GM12875 (cell line): ENCODE results near the gene GLT6D1.
"Not testable (repeated sequence)": the region's sequence is repeated elsewhere in the genome, so short reads cannot be mapped to it uniquely, and the experiment has no call there.

ENCODE experiments used
- H3K4me3 ChIP-seq: one replicate; pipeline ENCODE4 v1.5.1; 2011; ENCODE audit warnings: low read depth, low read length, control low read depth
- TF ChIP-seq, protein P1 (sequence below): IDR thresholded peaks from 2 replicates; pipeline ENCODE4 v1.5.1; 2011; ENCODE audit warnings: low read depth, mild to moderate bottlenecking, control low read depth, inconsistent platforms, low read length, moderate library complexity, borderline replicate concordance; ENCODE audit not compliant: insufficient read depth

GLT6D1 gene

DNA sequence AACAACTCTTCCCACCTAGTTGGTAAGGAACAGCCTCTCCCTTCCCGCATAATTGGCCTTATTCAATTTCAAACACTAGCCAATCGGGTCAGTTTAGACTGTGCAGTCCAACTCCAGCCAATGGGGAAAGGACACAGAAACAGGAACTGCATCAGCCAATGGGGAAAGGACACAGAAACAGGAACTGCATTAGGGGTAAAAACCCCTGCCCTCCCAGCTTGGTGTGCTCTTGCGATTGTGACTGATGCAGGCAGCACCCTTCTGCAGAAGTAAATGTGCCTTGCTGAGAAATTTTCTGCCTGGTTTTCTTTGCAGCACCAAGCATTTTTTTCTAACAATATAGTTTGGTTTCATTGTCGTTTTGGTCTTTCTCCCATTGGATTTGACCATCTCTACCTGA lies 8.5 kb upstream of the GLT6D1 start:
- no peak overlapping the region for H3K4me3 ChIP-seq
- TF ChIP-seq, protein P1, sequence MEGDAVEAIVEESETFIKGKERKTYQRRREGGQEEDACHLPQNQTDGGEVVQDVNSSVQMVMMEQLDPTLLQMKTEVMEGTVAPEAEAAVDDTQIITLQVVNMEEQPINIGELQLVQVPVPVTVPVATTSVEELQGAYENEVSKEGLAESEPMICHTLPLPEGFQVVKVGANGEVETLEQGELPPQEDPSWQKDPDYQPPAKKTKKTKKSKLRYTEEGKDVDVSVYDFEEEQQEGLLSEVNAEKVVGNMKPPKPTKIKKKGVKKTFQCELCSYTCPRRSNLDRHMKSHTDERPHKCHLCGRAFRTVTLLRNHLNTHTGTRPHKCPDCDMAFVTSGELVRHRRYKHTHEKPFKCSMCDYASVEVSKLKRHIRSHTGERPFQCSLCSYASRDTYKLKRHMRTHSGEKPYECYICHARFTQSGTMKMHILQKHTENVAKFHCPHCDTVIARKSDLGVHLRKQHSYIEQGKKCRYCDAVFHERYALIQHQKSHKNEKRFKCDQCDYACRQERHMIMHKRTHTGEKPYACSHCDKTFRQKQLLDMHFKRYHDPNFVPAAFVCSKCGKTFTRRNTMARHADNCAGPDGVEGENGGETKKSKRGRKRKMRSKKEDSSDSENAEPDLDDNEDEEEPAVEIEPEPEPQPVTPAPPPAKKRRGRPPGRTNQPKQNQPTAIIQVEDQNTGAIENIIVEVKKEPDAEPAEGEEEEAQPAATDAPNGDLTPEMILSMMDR, result no peak

DNA sequence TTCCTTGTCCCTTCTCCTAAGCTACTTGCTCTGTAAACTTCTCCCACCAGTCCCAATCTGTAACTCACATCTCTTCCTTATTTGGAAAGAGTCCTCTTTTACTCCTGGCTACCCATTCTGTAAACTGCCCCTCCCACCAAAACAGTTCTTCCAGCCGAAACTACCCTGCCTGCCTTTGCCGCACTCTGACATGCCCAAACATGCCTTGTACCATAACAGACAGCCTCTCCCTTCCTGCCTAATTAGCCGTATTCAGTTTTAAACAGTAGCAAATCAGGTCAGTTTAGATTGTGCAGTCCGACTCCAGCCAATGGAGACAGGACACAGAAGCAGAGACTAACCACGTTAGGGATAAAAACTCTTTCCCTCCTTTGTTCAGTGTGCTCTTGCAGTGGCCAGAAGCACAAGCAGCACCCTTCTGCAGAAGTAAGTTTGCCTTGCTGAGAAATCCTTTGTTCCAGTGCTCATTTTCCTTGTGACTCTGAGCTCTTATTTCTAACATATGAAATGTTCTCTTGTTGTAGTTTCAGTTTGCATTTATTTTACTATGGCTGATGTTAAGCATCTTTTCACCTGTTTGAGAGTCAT lies 5.4 kb upstream of the GLT6D1 start:
- H3K4me3 ChIP-seq, result no peak overlapping the region

DNA sequence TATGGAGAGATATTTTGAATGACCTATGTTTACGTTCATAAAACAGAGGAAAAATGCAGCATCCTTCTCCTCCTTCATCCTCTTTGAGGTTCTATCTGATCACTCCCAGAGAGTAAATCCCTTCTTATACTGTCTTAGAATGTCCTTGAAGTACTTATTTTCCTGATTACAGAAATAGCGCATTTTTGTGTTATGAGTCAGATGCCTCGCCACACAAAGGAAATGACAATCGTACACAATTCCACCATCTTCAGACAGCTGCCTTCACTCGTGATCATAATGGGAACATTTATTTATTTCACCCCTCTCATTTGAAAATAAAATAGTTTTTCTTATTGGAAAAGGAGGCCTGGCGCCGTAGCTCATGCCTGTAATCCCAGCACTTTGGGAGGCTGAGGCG lies 2.4 kb upstream of the GLT6D1 start:
- H3K4me3 ChIP-seq, result no peak overlapping the region
- TF ChIP-seq, protein P1, result no peak

More for the DNA sequence above, 5.4 kb upstream of the GLT6D1 start:
- TF ChIP-seq, protein P1, result no peak

DNA sequence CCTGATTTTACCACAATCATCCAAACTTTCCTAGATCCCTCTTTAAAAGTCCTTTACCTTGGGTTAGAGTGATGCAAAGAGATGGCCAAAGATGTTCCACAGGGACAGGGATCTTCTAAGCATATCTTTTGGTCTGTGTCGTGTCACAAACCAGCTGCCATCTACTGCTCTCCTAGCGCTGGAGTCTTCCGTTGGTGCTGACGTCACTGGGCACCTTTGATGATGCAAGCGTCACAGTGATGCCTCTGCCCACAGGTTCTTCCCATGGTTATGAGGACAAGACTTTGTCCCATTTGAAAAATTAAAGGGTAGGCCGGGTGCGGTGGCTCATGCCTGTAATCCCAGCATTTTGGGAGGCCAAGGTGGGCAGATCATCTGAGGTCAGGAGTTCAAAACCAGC lies 1.7 kb upstream of the GLT6D1 start:
- H3K4me3 ChIP-seq, result no peak overlapping the region
- TF ChIP-seq, protein P1, result no peak

DNA sequence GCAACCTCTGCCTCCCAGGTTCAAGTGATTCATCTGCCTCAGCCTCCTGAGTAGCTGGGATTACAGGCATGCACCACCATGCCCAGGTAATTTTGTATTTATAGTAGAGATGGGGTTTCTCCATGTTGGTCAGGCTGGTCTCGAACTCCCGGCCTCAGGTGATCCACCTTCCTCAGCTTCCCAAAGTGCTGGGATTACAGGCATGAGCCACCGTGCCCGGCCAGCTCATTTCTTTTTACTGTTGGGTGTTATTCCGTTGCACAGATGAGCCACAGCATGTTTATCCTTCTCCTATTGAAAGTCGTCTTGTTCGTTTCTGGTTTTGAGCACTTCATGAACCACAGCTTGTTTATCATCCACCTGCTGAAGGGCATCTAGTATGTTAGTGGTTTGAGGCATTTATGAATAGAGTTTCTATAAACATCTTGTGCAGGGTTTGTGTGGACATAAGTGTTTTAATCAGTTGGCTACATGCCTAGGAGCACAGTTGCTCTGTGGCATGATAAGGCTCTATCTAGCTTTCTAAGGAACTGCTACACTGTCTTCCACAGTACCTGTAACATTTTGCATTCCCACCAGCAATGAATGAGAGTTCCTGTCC lies 2.3 kb downstream of the GLT6D1 start:
- H3K4me3 ChIP-seq, result not testable (repeated sequence)

DNA sequence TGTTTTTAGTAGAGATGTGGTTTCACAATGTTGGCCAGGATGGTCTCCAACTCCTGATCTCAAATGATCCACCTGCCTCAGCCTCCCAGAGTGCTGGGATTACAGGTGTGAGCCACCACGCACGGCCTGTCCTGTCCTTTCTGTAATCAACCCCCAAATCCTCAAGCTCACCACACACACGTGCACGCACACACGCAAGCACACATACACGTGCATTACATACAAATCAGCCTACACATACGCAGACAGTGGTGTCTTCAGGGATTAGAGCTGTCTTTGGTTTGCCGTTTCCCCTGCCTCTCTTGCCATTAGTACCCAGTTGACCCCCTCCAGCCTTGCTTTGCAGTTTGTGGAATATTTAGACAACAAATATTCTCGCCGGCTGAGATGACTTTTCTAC lies 6.5 kb downstream of the GLT6D1 start:
- no peak overlapping the region for H3K4me3 ChIP-seq
- TF ChIP-seq, protein P1, result no peak

DNA sequence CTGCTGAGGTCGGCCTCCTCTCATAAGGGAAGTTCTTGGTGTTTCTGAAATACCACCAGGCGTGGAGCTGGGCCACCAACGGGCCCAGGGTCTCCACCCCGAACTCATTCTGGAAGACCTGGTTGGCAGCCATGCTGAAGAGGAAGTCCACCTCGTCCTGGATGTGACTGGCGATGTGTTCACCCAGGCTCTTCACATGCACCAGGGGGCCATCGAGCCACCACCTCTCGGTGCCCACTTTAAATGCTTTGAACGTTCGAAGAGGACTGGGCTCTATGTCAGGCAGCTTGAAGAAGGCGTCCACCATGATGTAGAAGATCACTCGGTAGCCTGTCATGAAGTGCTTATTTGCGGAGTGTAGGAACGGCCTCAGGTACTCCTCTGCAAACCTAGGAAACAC lies 15.1 kb downstream of the GLT6D1 start:
- H3K4me3 ChIP-seq, result no peak overlapping the region
- TF ChIP-seq, protein P1, result no peak
